GM12878 (cell line): ENCODE results near the gene DOHH.

ENCODE experiments used
- CTCF ChIP-seq, 3 experiments: IDR thresholded peaks in 2 of 3; conservative IDR thresholded peaks in 1 of 3; 2 replicates each; pipeline ENCODE4 v1.5.1; 2011; ENCODE audit warnings: low read depth in 3 of 3, low read length in 3 of 3, mild to moderate bottlenecking in 3 of 3, control low read depth in 2 of 3, moderate library complexity in 2 of 3, inconsistent platforms in 1 of 3, mixed read lengths in 1 of 3; ENCODE audit not compliant: control insufficient read depth in 2 of 3, insufficient read depth in 1 of 3; ENCODE audit errors: extremely low read depth in 1 of 3
- EP300 ChIP-seq, 2 experiments: fragments of 150-350 bp in 1 of 2; IDR thresholded peaks; 2 replicates each; pipeline ENCODE4 v1.6.1; 2011 to 2012; ENCODE audit warnings: low read depth in 2 of 2, low read length in 2 of 2, borderline replicate concordance in 1 of 2, improper control_type of control experiment in 1 of 2, inconsistent platforms in 1 of 2; ENCODE audit not compliant: control insufficient read depth in 1 of 2

GRCh38 chr19:3471954-3472655 lies 28.4 kb downstream of the DOHH start:
- peak; percentile 61 to 81 (median 61) for TF ChIP-seq CTCF (IDR thresholded peaks at IDR 0.05 in 2 of 3, conservative IDR thresholded peaks at IDR 0.05 in 1 of 3; ENCODE audit: control insufficient read depth in 2 of 3, extremely low read depth in 1 of 3, insufficient read depth in 1 of 3, low read depth in 3 of 3, low read length in 3 of 3)
- TF ChIP-seq EP300 (IDR thresholded peaks at IDR 0.05; ENCODE audit: borderline replicate concordance in 1 of 2, control insufficient read depth in 1 of 2, low read depth in 2 of 2, low read length in 2 of 2), result no peak
